NB4 (cell line): ENCODE data around the gene RIC8A.

Source experiments
- DNase-seq: peaks from one replicate; pipeline ENCODE4 v3.0.0; 2010; ENCODE audit warnings: low read depth
- H3K4me3 ChIP-seq: one replicate; pipeline ENCODE4 v1.5.1; 2011; ENCODE audit warnings: mild to moderate bottlenecking, low read depth, low read length, moderate library complexity
- MYC ChIP-seq: IDR thresholded peaks from 2 replicates; pipeline ENCODE4 v1.6.1; 2011; ENCODE audit warnings: low read depth, low read length
- POLR2A ChIP-seq: IDR thresholded peaks from 2 replicates; pipeline ENCODE4 v1.6.1; 2011; ENCODE audit warnings: mild to moderate bottlenecking; ENCODE audit not compliant: insufficient read length; ENCODE audit errors: extremely low read depth
- TF ChIP-seq, protein P1 (sequence below): IDR thresholded peaks from 2 replicates; pipeline ENCODE4 v1.6.1; 2011; ENCODE audit warnings: low read depth, low read length
- TF ChIP-seq, protein P2 (sequence below): IDR thresholded peaks from one replicate; pipeline ENCODE4 v1.5.1; 2012; ENCODE audit warnings: low read depth, low read length

RIC8A gene

DNA sequence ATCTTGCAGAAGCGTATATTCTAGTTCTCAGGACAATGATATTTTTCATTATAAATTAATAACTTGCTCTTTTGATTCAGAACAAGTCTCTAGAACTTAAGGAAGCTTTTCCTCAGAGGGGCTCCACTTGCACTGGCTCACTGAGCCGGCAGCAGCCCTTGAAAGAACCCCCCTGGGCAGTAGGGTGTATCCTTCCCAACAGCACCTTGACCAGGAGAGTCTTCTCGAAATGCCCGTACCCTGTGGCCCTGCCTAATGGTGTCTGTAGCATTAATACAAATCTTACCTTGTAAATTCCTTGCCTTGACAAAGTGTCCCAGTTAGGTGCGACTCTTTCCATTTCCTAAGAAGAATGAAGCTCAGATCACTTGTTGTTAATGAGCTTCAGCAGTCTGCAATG is 42.8 kb downstream of the RIC8A start:
- no peak for TF ChIP-seq MYC
- no peak for TF ChIP-seq POLR2A
- TF ChIP-seq, protein P1, sequence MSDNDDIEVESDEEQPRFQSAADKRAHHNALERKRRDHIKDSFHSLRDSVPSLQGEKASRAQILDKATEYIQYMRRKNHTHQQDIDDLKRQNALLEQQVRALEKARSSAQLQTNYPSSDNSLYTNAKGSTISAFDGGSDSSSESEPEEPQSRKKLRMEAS, result no peak
- TF ChIP-seq, protein P2, sequence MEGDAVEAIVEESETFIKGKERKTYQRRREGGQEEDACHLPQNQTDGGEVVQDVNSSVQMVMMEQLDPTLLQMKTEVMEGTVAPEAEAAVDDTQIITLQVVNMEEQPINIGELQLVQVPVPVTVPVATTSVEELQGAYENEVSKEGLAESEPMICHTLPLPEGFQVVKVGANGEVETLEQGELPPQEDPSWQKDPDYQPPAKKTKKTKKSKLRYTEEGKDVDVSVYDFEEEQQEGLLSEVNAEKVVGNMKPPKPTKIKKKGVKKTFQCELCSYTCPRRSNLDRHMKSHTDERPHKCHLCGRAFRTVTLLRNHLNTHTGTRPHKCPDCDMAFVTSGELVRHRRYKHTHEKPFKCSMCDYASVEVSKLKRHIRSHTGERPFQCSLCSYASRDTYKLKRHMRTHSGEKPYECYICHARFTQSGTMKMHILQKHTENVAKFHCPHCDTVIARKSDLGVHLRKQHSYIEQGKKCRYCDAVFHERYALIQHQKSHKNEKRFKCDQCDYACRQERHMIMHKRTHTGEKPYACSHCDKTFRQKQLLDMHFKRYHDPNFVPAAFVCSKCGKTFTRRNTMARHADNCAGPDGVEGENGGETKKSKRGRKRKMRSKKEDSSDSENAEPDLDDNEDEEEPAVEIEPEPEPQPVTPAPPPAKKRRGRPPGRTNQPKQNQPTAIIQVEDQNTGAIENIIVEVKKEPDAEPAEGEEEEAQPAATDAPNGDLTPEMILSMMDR, result no peak
- no peak for DNase-seq
- no peak overlapping the region for H3K4me3 ChIP-seq

DNA sequence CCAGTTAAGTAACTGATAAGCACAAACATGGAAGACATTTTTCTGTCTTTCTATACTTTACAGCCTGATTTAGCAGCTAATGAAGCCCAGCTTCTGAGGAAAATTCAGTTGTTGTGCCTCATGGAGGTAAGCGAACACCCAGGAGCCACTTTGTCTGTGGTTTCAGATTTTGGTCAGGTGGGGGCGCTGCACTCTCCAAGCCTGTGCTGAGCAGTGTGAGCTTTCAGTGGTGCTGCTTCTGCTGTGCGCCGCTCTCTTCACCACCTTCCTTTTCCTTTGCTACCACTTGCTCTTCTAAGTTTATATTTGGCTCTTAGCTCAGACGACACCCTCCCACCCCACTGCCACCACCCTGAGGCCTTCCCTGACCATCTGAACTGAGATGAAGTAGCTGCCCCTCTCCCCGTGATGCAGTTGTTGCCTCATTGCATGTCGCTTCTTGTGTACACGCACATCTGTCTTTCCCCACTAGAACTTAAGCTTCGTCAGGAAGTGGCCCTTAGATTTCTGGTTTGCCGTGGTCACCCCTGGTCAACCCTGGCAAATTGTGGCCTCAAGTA is 43.3 kb downstream of the RIC8A start:
- TF ChIP-seq, protein P2, result peak; percentile 62
- TF ChIP-seq, protein P1, result peak; percentile 52
- peak; percentile 54; the same call in 1 of the 2 replicates for TF ChIP-seq MYC
- no peak for TF ChIP-seq POLR2A
- no peak overlapping the region for H3K4me3 ChIP-seq
- DNase-seq, result peak; percentile 72

DNA sequence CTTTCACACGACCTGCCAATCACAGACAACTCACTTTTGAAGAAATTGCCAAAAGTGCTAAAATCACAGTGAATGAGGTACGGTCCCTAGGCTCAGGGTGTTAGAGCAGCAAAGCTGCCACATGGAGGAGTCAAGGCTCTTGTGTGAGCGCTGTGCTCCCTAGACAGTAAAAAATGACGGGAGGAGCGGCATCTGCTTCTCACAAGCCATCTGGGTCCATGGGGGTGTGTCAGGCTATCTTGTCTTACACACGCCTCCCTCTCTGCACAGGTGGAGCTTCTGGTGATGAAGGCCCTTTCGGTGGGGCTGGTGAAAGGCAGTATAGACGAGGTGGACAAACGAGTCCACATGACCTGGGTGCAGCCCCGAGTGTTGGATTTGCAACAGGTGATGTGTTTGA is 44.0 kb downstream of the RIC8A start:
- H3K4me3 ChIP-seq, result no peak overlapping the region
- TF ChIP-seq POLR2A (no peak), MYC (no peak)
- TF ChIP-seq, protein P1, result no peak
- TF ChIP-seq, protein P2, result no peak
- peak; percentile 24 for DNase-seq

DNA sequence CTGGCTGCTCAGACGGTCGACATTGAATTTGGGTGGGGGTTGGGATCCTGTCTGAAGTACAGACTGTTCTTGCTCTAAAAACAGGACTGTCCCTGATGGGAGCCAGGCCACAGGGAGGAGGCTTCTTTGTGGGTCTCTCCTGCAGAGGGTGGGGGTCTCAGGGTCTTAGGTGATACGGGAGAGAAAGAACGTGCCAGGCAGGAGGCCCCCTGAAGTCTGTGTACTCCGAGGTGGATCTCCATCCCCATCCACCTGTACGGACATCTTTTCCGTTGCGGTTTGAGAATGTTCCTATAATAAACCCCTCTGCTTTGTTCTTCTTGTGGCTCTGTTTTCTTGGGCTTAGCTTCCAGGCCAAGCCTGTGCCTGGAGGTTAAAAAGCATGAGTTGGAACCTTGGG is 45.2 kb downstream of the RIC8A start:
- TF ChIP-seq, protein P2, result no peak
- TF ChIP-seq, protein P1, result no peak
- TF ChIP-seq MYC, result no peak
- no peak for TF ChIP-seq POLR2A
- DNase-seq, result no peak
- no peak overlapping the region for H3K4me3 ChIP-seq

DNA sequence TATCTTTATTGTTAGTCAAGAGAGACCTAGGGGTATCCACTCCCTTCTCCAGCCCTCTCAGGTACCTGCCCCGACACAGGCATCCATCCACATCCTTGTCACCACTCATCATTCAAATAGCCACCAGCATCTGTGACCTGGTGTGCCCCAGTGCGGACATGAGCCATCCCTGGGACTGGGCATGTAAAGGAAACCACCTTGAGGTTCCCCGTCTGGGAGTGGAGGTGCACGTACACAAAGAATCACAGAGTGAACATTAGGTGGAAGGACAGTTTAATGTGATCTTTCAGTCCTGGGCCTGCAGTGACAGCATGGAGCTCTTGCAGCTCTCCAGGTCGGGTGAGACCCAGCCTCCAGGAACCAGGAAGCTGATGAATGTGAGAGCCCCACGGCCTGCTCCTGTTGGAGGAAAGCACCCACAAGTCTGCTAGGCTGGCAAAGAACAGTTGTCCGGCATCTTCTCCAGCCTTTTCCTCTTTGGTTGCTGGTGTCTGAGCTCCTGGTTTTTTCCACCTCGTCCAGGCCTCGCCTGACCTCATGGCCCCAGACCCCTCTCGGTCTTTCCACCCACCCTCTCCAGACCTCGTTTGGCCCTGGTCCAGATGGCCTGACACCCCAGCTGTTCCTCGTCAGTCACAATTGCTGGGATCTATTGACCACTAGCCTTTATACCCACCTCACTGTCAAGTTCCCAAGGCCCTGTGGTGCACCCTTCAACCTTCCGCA is 45.8 kb downstream of the RIC8A start:
- TF ChIP-seq, protein P1, result no peak
- TF ChIP-seq, protein P2, result no peak
- no peak for TF ChIP-seq POLR2A
- no peak for TF ChIP-seq MYC
- no peak for DNase-seq
- H3K4me3 ChIP-seq, result no peak overlapping the region
